Measurements from ENCODE around the gene CHST5. TPM values are rescaled to one million over a fixed set of nuclear protein-coding genes. Genes with fewer than 3 reads are reported as not detected.

Gene CHST5
- total and polyA plus RNA-seq, 12 donors = 0.06 to 0.68 (median 0.32) TPM; not detected in 3

DNA sequence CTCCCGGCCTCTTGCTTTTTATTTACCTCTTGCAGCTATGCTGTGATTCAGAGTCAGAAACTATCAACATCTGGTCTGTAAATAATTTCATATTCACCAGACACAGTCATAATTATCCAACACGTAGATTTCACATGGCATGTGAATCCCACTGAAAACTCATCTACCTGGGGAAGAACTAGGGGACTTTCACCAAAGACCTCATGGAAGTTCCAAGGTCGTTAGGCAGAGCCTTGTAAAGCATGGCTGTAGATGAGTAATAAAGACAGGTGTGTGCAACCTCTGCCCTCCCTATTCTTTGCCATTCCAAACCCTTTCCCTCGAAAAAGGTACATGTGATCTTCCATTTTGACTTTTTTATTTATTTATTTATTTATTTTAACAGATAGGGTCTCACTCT lies 1.9 kb upstream of the CHST5 start:
- Histone ChIP-seq H3K4me3 (no peak overlapping the region), H3K36me3 (replicated peaks in 1 of 2) (no peaks in the 10 kb centered on the region), H3K27me3 (no peaks in the 10 kb centered on the region), H3K9me3 (replicated peaks in 1 of 3) (no peaks in the 10 kb centered on the region), H3K27ac (no peak overlapping the region), H3K4me1 (replicated peaks in 1 of 2) (no peaks in the 10 kb centered on the region)
- intact Hi-C loops (cut with DNase I) = no loop called here
- DNase-seq = no peak
- TF ChIP-seq, protein P1, sequence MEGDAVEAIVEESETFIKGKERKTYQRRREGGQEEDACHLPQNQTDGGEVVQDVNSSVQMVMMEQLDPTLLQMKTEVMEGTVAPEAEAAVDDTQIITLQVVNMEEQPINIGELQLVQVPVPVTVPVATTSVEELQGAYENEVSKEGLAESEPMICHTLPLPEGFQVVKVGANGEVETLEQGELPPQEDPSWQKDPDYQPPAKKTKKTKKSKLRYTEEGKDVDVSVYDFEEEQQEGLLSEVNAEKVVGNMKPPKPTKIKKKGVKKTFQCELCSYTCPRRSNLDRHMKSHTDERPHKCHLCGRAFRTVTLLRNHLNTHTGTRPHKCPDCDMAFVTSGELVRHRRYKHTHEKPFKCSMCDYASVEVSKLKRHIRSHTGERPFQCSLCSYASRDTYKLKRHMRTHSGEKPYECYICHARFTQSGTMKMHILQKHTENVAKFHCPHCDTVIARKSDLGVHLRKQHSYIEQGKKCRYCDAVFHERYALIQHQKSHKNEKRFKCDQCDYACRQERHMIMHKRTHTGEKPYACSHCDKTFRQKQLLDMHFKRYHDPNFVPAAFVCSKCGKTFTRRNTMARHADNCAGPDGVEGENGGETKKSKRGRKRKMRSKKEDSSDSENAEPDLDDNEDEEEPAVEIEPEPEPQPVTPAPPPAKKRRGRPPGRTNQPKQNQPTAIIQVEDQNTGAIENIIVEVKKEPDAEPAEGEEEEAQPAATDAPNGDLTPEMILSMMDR (IDR thresholded peaks at IDR 0.05) = no peak
- no peak for TF ChIP-seq POLR2A (IDR thresholded peaks at IDR 0.05)
- WGBS, 4 donors = 87 to 94% (median 91%) methylated on average over 4 of the region's 4 CpGs

DNA sequence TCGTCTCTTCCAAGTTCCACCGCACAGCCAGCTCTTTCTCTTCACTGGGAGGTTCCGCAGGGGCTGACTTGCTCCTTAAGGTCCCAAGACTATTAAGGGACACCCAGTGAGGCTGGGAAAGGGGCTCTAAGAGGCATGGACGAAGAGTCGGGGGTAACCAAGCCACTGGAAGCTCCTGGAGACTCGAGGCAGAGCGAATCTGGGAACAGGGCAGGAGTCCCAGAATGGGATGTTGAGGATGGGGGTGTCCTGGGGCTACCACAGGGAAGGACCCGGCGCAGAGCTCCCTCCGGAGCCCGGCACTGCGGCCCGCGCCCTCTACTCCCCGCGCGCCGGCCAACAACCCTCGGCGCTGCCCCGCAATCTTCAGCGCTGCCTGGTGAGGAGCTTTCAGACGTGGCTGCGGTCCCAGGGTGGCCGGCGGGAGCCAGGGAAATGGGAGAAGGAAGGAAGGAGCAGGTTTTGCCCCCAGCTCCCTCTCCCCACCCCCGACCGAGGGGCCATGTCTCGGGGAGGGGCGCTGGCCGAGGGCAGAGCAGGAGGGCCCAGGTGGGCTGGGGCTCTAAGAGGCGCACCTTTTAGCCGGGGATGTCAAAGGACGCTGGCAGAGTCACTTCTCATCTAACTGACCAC lies 581 bp downstream of the CHST5 start:
- DNase-seq = no peak
- Histone ChIP-seq H3K4me1 (replicated peaks in 1 of 2) (no peaks in the 10 kb centered on the region), H3K9me3 (replicated peaks in 1 of 3) (no peaks in the 10 kb centered on the region), H3K27ac (no peak overlapping the region), H3K27me3 (no peaks in the 10 kb centered on the region), H3K36me3 (replicated peaks in 1 of 2) (no peaks in the 10 kb centered on the region), H3K4me3 (no peak overlapping the region)
- intact Hi-C loops (cut with DNase I) = no loop called here
- TF ChIP-seq, protein P1 (IDR thresholded peaks at IDR 0.05) = no peak
- TF ChIP-seq POLR2A (IDR thresholded peaks at IDR 0.05) = no peak
- 57 to 77% (median 68%) methylated on average over 18 to 34 of the region's 34 CpGs for WGBS, 4 donors

DNA sequence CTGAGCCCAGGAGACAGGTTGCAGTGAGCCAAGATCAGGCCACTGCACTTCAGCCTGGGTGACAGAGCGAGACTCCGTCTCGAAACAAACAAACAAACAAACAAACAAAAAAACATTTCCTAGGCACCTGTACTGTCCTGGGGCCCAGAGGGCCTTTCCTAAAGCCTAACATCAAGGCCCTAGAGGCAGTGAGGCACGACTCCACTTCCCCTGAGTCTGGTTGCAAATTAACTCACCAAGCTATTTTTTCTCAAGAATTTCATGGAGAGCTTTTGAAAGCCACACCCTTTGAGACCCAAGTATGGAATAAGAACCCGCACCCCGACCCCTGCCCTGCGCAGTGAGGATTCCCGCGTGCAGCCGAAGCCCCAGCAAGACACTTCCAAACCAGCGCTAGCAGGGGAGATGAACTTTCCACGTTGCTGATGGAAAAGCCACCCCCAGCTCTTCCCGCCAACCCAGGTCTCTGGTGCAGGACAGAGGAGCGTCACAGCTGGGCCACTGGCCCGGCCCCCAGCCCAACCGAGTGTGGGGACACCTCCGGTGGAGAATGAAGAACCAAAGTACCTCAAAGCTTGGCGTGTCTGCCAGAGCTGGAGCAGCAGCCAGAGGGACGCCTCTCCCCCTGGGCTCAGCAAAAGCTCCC lies 1.2 kb downstream of the CHST5 start:
- Histone ChIP-seq H3K36me3 (replicated peaks in 1 of 2) (no peaks in the 10 kb centered on the region), H3K27me3 (no peaks in the 10 kb centered on the region)
- DNase-seq = no peak

DNA sequence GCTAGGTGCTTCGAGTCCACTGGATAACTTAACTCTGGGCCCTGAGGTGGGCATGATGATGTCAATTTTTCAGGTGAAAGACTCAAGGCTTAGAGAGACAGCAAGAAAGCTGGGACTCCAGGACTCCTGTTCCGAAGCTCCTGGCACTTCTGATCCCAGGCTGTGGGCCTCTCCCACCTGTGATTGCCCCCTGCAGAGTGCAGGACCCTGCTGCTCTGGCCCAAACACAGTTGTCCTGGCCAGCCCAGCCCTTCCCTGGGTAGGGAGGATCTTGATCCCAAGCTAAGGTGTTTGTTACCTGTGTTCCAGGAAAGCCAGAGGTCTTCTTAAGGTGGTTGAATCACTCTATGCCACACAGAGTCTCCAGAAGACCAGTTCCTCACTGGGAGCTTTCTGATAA lies 3.1 kb downstream of the CHST5 start:
- no peaks in the 10 kb centered on the region for H3K36me3 ChIP-seq (replicated peaks in 1 of 2)
- DNase-seq = no peak
- H3K27ac ChIP-seq = no peak overlapping the region
- no peak for TF ChIP-seq POLR2A (IDR thresholded peaks at IDR 0.05)
- TF ChIP-seq, protein P1 (IDR thresholded peaks at IDR 0.05) = no peak
- no peaks in the 10 kb centered on the region for H3K9me3 ChIP-seq (replicated peaks in 1 of 3)
- H3K27me3 ChIP-seq = no peaks in the 10 kb centered on the region
- intact Hi-C loops (cut with DNase I) = no loop called here
- WGBS, 4 donors = 78 to 93% (median 81%) methylated on average over 2 of the region's 2 CpGs
- H3K4me3 ChIP-seq = no peak overlapping the region
- no peaks in the 10 kb centered on the region for H3K4me1 ChIP-seq (replicated peaks in 1 of 2)

More for the DNA sequence above, 1.2 kb downstream of the CHST5 start:
- no peak overlapping the region for H3K4me3 ChIP-seq
- WGBS, 4 donors = 78 to 92% (median 88%) methylated on average over 13 to 19 of the region's 19 CpGs
- H3K27ac ChIP-seq = no peak overlapping the region
- no peaks in the 10 kb centered on the region for H3K9me3 ChIP-seq (replicated peaks in 1 of 3)
- H3K4me1 ChIP-seq (replicated peaks in 1 of 2) = no peaks in the 10 kb centered on the region
- intact Hi-C loops (cut with DNase I) = no loop called here
- no peak for TF ChIP-seq POLR2A (IDR thresholded peaks at IDR 0.05)
- TF ChIP-seq, protein P1 (IDR thresholded peaks at IDR 0.05) = no peak

Data from adrenal gland (tissue), 12 donors.